Spleen (tissue), 11 donors: ENCODE results near the gene MOB3A. TPM values are rescaled to one million over a fixed set of nuclear protein-coding genes. Genes with fewer than 3 reads are reported as not detected.

Experiments
- DNase-seq: peaks from one replicate; pipeline ENCODE4 v3.0.0-alpha.2; 2020
- H3K27ac ChIP-seq, 8 donors: fragments of 200-600 bp; sonication (generic) in 7 of 8; 1 replicate in 4 of 8; 2 replicates in 4 of 8; pipeline versions ENCODE4 v1.5.0 to v1.8.0; 2016 to 2021; ENCODE audit warnings: inconsistent platforms in 4 of 8, mild to moderate bottlenecking in 4 of 8, moderate library complexity in 1 of 8
- H3K27me3 ChIP-seq, 7 donors: fragments of 200-600 bp; sonication (generic) in 6 of 7; replicated peaks in 1 of 7; 1 replicate in 4 of 7; 2 replicates in 3 of 7; pipeline versions ENCODE4 v1.5.0 to v1.8.0; 2016 to 2021; ENCODE audit warnings: inconsistent platforms in 3 of 7, mild to moderate bottlenecking in 1 of 7
- H3K36me3 ChIP-seq, 6 donors: fragments of 200-600 bp; sonication (generic) in 5 of 6; 1 replicate in 4 of 6; 2 replicates in 2 of 6; pipeline versions ENCODE4 v1.5.0 to v1.8.0; 2016 to 2021; ENCODE audit warnings: inconsistent platforms in 2 of 6
- H3K4me1 ChIP-seq, 6 donors: fragments of 200-600 bp; sonication (generic) in 5 of 6; 1 replicate in 3 of 6; 2 replicates in 3 of 6; pipeline versions ENCODE4 v1.5.0 to v1.8.0; 2016 to 2021; ENCODE audit warnings: inconsistent platforms in 3 of 6
- H3K4me3 ChIP-seq, 8 donors: fragments of 200-600 bp; sonication (generic) in 7 of 8; 1 replicate in 4 of 8; 2 replicates in 4 of 8; pipeline versions ENCODE4 v1.5.0 to v1.8.0; 2016 to 2021; ENCODE audit warnings: inconsistent platforms in 4 of 8, mild to moderate bottlenecking in 4 of 8, moderate library complexity in 2 of 8
- H3K9me3 ChIP-seq, 8 donors: fragments of 200-600 bp; sonication (generic) in 7 of 8; 1 replicate in 4 of 8; 2 replicates in 4 of 8; pipeline versions ENCODE4 v1.5.0 to v1.8.0; 2016 to 2021; ENCODE audit warnings: inconsistent platforms in 4 of 8
- CTCF ChIP-seq, 11 experiments: fragments of 200-600 bp in 7 of 11; fragments of 450-650 bp in 4 of 11; sonication (generic) in 4 of 11; IDR thresholded peaks in 8 of 11; conservative IDR thresholded peaks in 3 of 11; 1 replicate in 7 of 11; 2 replicates in 4 of 11; pipeline versions ENCODE4 v1.4.0 to v1.8.0; 2016 to 2021; ENCODE audit warnings: antibody characterized with exemption in 11 of 11, inconsistent platforms in 4 of 11, mild to moderate bottlenecking in 1 of 11
- POLR2A ChIP-seq, 3 donors: fragments of 450-650 bp; IDR thresholded peaks; one replicate each; pipeline ENCODE4 v1.5.1; 2017; ENCODE audit warnings: antibody characterized with exemption in 3 of 3, mild to moderate bottlenecking in 1 of 3
- POLR2AphosphoS5 ChIP-seq, 3 donors: sonication (generic); formaldehyde crosslinking; IDR thresholded peaks; one replicate each; pipeline ENCODE4 v1.5.1; 2017; ENCODE audit warnings: antibody characterized with exemption in 3 of 3
- WGBS, 5 donors: extraction: QIAGEN DNeasy Blood & Tissue Kit in 3 of 5; methylation state at CpG; one replicate each; pipeline versions ENCODE4 v1.1.5 to v1.1.7; 2013 to 2018; 5-methylcytosine and 5-hydroxymethylcytosine counted together
- intact Hi-C: fragments of 100-400 bp; cut with DNase I; formaldehyde crosslinking; loops from one replicate; pipeline ENCODE4 v1.15.0; 2023; ENCODE audit warnings: low total_unique reads
- polyA plus RNA-seq, 3 donors: library from polyadenylated mRNA; stranded (reverse); fragments of 200-250 nt; gene quantifications; one replicate each; pipeline ENCODE4 v1.2.1, GENCODE V29; 2013
- total RNA-seq, 7 donors: library from RNA; depleted of rRNA in 3 of 7; stranded (reverse); fragments of >200 nt in 3 of 7; fragmentation: NEBNext Ultra II Directional in 4 of 7; extraction: Animal tissue kit (Norgen Biotek cat#: 25700) in 4 of 7; gene quantifications; one replicate each; pipeline versions ENCODE4 v1.1.0 to v1.2.1, GENCODE V29; 2016 to 2021
- donor health status: healthy with polysubstance abuse.
- donor health status: DM: no; HTN: no; CAD: no; lungs with moderate emphysema.
- donor health status: DM: no; HTN: no; CAD: no.
- donor health status: Bipolar disorder and iron deficiency.
- donor health status: healthy.
- donor health status: DM: no; HTN: no; CAD: no.
- donor health status: DM: yes; HTN: yes; CAD: no.

Gene MOB3A
- total and polyA plus RNA-seq, 10 donors, result 24.2 to 161 (median 103) TPM

GRCh38 chr19:2121416-2122051 is 25.4 kb upstream of the MOB3A start:
- peak; percentile 71 for DNase-seq
- H3K27ac ChIP-seq, result no peak overlapping the region
- intact Hi-C loops, result no loop called here
- H3K9me3 ChIP-seq, result no peaks in the 10 kb centered on the region
- peaks cover 4 to 100% (median 98%) of the 10 kb centered on the region in 6 donors for H3K36me3 ChIP-seq
- TF ChIP-seq CTCF (IDR thresholded peaks at IDR 0.05 in 8 of 11, conservative IDR thresholded peaks at IDR 0.05 in 3 of 11) (no peak), POLR2AphosphoS5 (IDR thresholded peaks at IDR 0.05) (peak in 1 of 3 donors; percentile 7)
- WGBS, 5 donors, result 93 to 96% (median 95%) methylated on average over 20 to 27 of the region's 27 CpGs
- H3K4me1 ChIP-seq, result peaks cover 0 to 5% (median 0%) of the 10 kb centered on the region in 6 donors
- no peak overlapping the region for H3K4me3 ChIP-seq
- no peaks in the 10 kb centered on the region for H3K27me3 ChIP-seq

GRCh38 chr19:2120821-2121220 is 24.7 kb upstream of the MOB3A start:
- TF ChIP-seq POLR2A (IDR thresholded peaks at IDR 0.05), result no peak
- TF ChIP-seq CTCF (IDR thresholded peaks at IDR 0.05 in 8 of 11, conservative IDR thresholded peaks at IDR 0.05 in 3 of 11), result no peak
- peak in 1 of 3 donors; percentile 51 for TF ChIP-seq POLR2AphosphoS5 (IDR thresholded peaks at IDR 0.05)
- peaks cover 7 to 100% (median 98%) of the 10 kb centered on the region in 6 donors for H3K36me3 ChIP-seq
- no peak overlapping the region for H3K27ac ChIP-seq
- no peak for DNase-seq
- 96 to 98% (median 97%) methylated on average over 8 to 26 of the region's 26 CpGs for WGBS, 5 donors
- peaks cover 0 to 5% (median 0%) of the 10 kb centered on the region in 6 donors for H3K4me1 ChIP-seq
- intact Hi-C loops, result no loop called here
- H3K4me3 ChIP-seq, result no peak overlapping the region
- no peaks in the 10 kb centered on the region for H3K27me3 ChIP-seq
- no peaks in the 10 kb centered on the region for H3K9me3 ChIP-seq

- H3K27me3 ChIP-seq, result no peaks in the 10 kb centered on the region
- intact Hi-C loops, result no loop called here
- H3K4me1 ChIP-seq, result peaks cover 0 to 5% (median 0%) of the 10 kb centered on the region in 6 donors
- no peak for DNase-seq
- peaks cover 9 to 100% (median 98%) of the 10 kb centered on the region in 6 donors for H3K36me3 ChIP-seq
- no peak overlapping the region for H3K27ac ChIP-seq
- H3K9me3 ChIP-seq, result no peaks in the 10 kb centered on the region
- 90 to 96% (median 94%) methylated on average over 24 to 31 of the region's 31 CpGs for WGBS, 5 donors
- no peak for TF ChIP-seq POLR2A (IDR thresholded peaks at IDR 0.05)
- TF ChIP-seq POLR2AphosphoS5 (IDR thresholded peaks at IDR 0.05), result no peak
- TF ChIP-seq CTCF (IDR thresholded peaks at IDR 0.05 in 8 of 11, conservative IDR thresholded peaks at IDR 0.05 in 3 of 11), result no peak
- H3K4me3 ChIP-seq, result no peak overlapping the region
Observed at GRCh38 chr19:2119921-2120785, 24.0 kb upstream of the MOB3A start.

- no peak overlapping the region for H3K27ac ChIP-seq
- peak; percentile 62 for DNase-seq
- no peaks in the 10 kb centered on the region for H3K9me3 ChIP-seq
- H3K4me1 ChIP-seq, result peaks cover 0 to 5% (median 0%) of the 10 kb centered on the region in 6 donors
- no peak overlapping the region for H3K4me3 ChIP-seq
- intact Hi-C loops, result no loop called here
- TF ChIP-seq POLR2AphosphoS5 (IDR thresholded peaks at IDR 0.05) (peak in 1 of 3 donors; percentile 50), CTCF (IDR thresholded peaks at IDR 0.05 in 8 of 11, conservative IDR thresholded peaks at IDR 0.05 in 3 of 11) (no peak), POLR2A (IDR thresholded peaks at IDR 0.05) (no peak)
- H3K36me3 ChIP-seq, result peaks cover 9 to 100% (median 99%) of the 10 kb centered on the region in 6 donors
- no peaks in the 10 kb centered on the region for H3K27me3 ChIP-seq
- 83 to 100% (median 94%) methylated on average over 5 to 18 of the region's 18 CpGs for whole genome bisulfite sequencing, 5 donors
Observed at GRCh38 chr19:2118438-2118837, 22.3 kb upstream of the MOB3A start.
